ENCODE results near the gene SLIT3.
A peak's percentile ranks its signal among the peaks of the same experiment; 100 is the strongest.

Gene SLIT3

DNA sequence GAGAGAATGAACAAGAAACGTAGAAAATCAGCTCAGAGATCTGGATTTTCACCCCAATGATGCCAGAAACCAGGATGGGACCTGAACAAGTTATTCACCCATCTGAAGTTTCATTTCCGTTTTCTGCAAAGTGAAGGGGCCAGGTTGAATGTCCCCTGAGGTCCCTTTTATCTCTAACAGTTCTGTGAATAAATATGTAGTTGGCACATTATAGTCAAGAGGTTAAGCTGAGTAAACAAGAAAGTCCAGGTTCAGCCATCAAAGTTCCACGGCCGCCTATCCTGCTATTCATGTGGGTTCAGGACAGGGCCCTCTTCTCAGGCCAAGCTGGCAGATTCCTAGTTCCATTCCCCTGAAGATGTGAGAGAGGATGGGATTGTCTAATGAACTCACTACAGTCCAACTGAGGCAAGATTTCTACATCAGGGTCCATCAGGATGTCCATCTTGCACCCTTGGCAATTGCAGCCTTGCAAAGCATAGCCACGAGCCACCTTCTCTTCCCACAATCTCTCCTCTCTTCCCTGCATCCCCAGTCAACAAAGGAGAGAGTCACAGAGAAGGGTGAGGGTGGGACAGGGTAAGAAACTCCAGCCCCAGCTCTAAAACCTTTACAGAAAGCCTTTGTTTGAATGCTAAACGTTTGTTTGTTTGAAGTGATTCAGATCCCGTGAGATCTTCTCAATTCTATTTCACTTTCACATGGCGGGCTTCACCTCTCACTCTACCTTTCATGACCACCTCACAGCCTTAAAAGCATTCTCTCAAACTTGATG, 311.0 kb downstream of the SLIT3 start (continued):
- TF ChIP-seq, protein P1, sequence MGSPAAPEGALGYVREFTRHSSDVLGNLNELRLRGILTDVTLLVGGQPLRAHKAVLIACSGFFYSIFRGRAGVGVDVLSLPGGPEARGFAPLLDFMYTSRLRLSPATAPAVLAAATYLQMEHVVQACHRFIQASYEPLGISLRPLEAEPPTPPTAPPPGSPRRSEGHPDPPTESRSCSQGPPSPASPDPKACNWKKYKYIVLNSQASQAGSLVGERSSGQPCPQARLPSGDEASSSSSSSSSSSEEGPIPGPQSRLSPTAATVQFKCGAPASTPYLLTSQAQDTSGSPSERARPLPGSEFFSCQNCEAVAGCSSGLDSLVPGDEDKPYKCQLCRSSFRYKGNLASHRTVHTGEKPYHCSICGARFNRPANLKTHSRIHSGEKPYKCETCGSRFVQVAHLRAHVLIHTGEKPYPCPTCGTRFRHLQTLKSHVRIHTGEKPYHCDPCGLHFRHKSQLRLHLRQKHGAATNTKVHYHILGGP (tag by site-specific recombination; IDR thresholded peaks at IDR 0.05) = no peak
- TF ChIP-seq, protein P2, sequence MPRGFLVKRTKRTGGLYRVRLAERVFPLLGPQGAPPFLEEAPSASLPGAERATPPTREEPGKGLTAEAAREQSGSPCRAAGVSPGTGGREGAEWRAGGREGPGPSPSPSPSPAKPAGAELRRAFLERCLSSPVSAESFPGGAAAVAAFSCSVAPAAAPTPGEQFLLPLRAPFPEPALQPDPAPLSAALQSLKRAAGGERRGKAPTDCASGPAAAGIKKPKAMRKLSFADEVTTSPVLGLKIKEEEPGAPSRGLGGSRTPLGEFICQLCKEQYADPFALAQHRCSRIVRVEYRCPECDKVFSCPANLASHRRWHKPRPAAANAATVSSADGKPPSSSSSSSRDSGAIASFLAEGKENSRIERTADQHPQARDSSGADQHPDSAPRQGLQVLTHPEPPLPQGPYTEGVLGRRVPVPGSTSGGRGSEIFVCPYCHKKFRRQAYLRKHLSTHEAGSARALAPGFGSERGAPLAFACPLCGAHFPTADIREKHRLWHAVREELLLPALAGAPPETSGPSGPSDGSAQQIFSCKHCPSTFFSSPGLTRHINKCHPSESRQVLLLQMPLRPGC (tag by site-specific recombination; IDR thresholded peaks at IDR 0.05) = no peak
- TF ChIP-seq, protein P3, sequence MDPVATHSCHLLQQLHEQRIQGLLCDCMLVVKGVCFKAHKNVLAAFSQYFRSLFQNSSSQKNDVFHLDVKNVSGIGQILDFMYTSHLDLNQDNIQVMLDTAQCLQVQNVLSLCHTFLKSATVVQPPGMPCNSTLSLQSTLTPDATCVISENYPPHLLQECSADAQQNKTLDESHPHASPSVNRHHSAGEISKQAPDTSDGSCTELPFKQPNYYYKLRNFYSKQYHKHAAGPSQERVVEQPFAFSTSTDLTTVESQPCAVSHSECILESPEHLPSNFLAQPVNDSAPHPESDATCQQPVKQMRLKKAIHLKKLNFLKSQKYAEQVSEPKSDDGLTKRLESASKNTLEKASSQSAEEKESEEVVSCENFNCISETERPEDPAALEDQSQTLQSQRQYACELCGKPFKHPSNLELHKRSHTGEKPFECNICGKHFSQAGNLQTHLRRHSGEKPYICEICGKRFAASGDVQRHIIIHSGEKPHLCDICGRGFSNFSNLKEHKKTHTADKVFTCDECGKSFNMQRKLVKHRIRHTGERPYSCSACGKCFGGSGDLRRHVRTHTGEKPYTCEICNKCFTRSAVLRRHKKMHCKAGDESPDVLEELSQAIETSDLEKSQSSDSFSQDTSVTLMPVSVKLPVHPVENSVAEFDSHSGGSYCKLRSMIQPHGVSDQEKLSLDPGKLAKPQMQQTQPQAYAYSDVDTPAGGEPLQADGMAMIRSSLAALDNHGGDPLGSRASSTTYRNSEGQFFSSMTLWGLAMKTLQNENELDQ (tag by site-specific recombination; IDR thresholded peaks at IDR 0.05; ENCODE audit: low read depth) = no peak
- no peak for TF ChIP-seq ZNF510 (tag by site-specific recombination; IDR thresholded peaks at IDR 0.05; ENCODE audit: insufficient replicate concordance)

DNA sequence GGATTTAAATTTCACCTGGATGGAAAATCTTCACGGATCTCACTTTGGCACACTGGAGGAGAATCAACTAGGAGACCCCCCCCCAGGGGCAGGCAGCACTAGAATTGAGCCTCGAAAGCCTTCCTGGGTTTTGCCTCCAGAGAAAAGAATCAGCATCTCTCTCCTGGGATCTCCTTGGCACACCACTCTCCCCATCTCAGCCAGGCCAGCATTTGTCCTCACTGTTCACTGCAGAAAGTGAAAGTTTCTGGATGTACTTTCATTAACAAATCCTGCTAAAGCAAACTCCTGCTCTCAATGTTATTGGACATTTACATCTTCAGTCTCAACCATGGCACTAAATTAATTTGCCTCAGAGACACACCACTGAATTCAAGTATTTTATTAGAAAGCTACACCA, 312.2 kb downstream of the SLIT3 start:
- ChIA-PET POLR2A (no interaction called here), CTCF (interaction anchor here (0.6 to 4.5 kb wide), 11 partner anchors 10 to 592 kb away, joined by 3 to 38 read pairs (median 11); partner anchors contain the start of gene SLIT3)
- Histone ChIP-seq H3K36me3 (ENCODE audit: control insufficient read depth in 2 of 2, insufficient read depth in 1 of 2, low read length in 2 of 2) (no peaks in the 10 kb centered on the region), H3K27ac (ENCODE audit: extremely low read depth, low read depth, low read length) (no peak overlapping the region), H3K4me1 (ENCODE audit: control insufficient read depth, insufficient read depth, low read length) (no peaks in the 10 kb centered on the region; the same call in 1 of the 2 replicates), H3K4me3 (ENCODE audit: low read depth, low read length) (no peak overlapping the region), H3K9me3 (ENCODE audit: control insufficient read depth, insufficient read depth, low read depth, low read length) (no peaks in the 10 kb centered on the region)
- peak; percentile 57; the same call in 1 of the 2 replicates for TF ChIP-seq PRDM1 (tag by site-specific recombination; IDR thresholded peaks at IDR 0.05)
- TF ChIP-seq ZNF138 (tag by site-specific recombination; IDR thresholded peaks at IDR 0.05; ENCODE audit: borderline replicate concordance) = no peak

DNA sequence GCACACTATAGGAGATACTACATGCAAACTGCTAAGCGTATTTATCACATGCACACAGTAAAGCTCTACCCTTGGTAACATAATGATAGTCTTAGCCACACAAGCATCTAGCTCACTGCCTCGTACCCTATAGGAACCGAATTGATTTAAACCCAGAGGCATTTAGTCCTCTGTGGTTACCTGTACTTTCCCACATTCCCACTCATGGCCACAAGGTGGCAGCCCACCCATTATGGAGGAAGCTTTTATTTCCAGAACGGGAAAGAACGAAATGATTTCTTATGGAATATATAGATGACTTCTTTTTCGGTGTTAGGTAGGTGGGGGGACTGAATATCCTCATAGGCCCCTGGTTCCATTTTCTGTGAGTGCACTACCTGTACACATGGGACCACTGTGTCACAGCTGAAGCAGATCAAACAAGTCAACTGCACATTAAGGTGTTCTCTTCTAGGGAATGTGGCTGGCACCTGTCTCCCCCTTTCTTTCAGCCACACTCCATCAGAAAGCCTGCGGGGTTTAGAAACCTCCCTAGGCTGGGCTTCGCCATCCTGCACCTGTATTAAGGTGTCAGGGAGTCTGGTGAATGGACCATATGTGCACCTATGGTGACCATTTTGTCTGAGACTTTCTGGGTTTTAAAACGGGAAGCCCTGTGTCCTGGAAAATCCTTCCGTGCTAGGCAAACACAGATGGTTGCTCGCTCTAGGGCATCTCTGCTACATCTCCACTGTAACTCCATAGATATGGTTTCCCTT, 313.2 kb downstream of the SLIT3 start:
- no peak overlapping the region for H3K27ac ChIP-seq (ENCODE audit: extremely low read depth, low read depth, low read length)
- H3K9me3 ChIP-seq (ENCODE audit: control insufficient read depth, insufficient read depth, low read depth, low read length) = no peaks in the 10 kb centered on the region
- H3K4me1 ChIP-seq (ENCODE audit: control insufficient read depth, insufficient read depth, low read length) = no peaks in the 10 kb centered on the region; the same call in 1 of the 2 replicates
- ChIA-PET POLR2A (no interaction called here), CTCF (interaction anchor here (0.5 to 3.9 kb wide), 42 partner anchors 8 to 713 kb away, joined by 3 to 38 read pairs (median 4); partner anchors contain the start of gene SLIT3)
- H3K36me3 ChIP-seq (ENCODE audit: control insufficient read depth in 2 of 2, insufficient read depth in 1 of 2, low read length in 2 of 2) = no peaks in the 10 kb centered on the region
- H3K4me3 ChIP-seq (ENCODE audit: low read depth, low read length) = no peak overlapping the region
- no peak for TF ChIP-seq ZNF175 (tag by site-specific recombination; IDR thresholded peaks at IDR 0.05)
- peak; percentile 86 for TF ChIP-seq ZNF654 (tag by site-specific recombination; IDR thresholded peaks at IDR 0.05; ENCODE audit: low read depth)
- peak; percentile 15; the same call in 1 of the 2 replicates for TF ChIP-seq ZSCAN30 (tag by site-specific recombination; IDR thresholded peaks at IDR 0.05)
- no peak for TF ChIP-seq ZNF549 (tag by site-specific recombination; IDR thresholded peaks at IDR 0.05)
- TF ChIP-seq ZNF585B (tag by site-specific recombination; IDR thresholded peaks at IDR 0.05) = peak; percentile 54
- TF ChIP-seq ZNF660 (tag by site-specific recombination; IDR thresholded peaks at IDR 0.05) = 0 out of 2 replicates have a peak, but pooled peaks have one; percentile 52
- no peak for TF ChIP-seq ZNF155 (tag by site-specific recombination; IDR thresholded peaks at IDR 0.05)
- no peak for TF ChIP-seq GLI4 (tag by site-specific recombination; IDR thresholded peaks at IDR 0.05)
- peak; percentile 31; the same call in 1 of the 2 replicates for TF ChIP-seq ZEB2 (tag by site-specific recombination; IDR thresholded peaks at IDR 0.05)
- peak; percentile 70 for TF ChIP-seq IKZF3 (tag by site-specific recombination; IDR thresholded peaks at IDR 0.05)
- TF ChIP-seq, protein P4, sequence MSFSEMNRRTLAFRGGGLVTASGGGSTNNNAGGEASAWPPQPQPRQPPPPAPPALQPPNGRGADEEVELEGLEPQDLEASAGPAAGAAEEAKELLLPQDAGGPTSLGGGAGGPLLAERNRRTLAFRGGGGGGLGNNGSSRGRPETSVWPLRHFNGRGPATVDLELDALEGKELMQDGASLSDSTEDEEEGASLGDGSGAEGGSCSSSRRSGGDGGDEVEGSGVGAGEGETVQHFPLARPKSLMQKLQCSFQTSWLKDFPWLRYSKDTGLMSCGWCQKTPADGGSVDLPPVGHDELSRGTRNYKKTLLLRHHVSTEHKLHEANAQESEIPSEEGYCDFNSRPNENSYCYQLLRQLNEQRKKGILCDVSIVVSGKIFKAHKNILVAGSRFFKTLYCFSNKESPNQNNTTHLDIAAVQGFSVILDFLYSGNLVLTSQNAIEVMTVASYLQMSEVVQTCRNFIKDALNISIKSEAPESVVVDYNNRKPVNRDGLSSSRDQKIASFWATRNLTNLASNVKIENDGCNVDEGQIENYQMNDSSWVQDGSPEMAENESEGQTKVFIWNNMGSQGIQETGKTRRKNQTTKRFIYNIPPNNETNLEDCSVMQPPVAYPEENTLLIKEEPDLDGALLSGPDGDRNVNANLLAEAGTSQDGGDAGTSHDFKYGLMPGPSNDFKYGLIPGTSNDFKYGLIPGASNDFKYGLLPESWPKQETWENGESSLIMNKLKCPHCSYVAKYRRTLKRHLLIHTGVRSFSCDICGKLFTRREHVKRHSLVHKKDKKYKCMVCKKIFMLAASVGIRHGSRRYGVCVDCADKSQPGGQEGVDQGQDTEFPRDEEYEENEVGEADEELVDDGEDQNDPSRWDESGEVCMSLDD (tag by site-specific recombination; IDR thresholded peaks at IDR 0.05) = no peak
- TF ChIP-seq, protein P5, sequence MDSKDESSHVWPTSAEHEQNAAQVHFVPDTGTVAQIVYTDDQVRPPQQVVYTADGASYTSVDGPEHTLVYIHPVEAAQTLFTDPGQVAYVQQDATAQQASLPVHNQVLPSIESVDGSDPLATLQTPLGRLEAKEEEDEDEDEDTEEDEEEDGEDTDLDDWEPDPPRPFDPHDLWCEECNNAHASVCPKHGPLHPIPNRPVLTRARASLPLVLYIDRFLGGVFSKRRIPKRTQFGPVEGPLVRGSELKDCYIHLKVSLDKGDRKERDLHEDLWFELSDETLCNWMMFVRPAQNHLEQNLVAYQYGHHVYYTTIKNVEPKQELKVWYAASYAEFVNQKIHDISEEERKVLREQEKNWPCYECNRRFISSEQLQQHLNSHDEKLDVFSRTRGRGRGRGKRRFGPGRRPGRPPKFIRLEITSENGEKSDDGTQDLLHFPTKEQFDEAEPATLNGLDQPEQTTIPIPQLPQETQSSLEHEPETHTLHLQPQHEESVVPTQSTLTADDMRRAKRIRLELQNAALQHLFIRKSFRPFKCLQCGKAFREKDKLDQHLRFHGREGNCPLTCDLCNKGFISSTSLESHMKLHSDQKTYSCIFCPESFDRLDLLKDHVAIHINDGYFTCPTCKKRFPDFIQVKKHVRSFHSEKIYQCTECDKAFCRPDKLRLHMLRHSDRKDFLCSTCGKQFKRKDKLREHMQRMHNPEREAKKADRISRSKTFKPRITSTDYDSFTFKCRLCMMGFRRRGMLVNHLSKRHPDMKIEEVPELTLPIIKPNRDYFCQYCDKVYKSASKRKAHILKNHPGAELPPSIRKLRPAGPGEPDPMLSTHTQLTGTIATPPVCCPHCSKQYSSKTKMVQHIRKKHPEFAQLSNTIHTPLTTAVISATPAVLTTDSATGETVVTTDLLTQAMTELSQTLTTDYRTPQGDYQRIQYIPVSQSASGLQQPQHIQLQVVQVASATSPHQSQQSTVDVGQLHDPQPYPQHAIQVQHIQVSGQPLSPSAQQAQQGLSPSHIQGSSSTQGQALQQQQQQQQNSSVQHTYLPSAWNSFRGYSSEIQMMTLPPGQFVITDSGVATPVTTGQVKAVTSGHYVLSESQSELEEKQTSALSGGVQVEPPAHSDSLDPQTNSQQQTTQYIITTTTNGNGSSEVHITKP (tag by site-specific recombination; IDR thresholded peaks at IDR 0.05) = no peak
